HUDEP-2 (cell line): ENCODE measurements around the gene ERMARD.

Experiments
- DNase-seq, 76 experiments: peaks; one replicate each; lab custom pipeline; 2025; ENCODE audit not compliant: unreplicated experiment in 76 of 76; lab: John Stamatoyannopoulos, UW

ERMARD gene

DNA sequence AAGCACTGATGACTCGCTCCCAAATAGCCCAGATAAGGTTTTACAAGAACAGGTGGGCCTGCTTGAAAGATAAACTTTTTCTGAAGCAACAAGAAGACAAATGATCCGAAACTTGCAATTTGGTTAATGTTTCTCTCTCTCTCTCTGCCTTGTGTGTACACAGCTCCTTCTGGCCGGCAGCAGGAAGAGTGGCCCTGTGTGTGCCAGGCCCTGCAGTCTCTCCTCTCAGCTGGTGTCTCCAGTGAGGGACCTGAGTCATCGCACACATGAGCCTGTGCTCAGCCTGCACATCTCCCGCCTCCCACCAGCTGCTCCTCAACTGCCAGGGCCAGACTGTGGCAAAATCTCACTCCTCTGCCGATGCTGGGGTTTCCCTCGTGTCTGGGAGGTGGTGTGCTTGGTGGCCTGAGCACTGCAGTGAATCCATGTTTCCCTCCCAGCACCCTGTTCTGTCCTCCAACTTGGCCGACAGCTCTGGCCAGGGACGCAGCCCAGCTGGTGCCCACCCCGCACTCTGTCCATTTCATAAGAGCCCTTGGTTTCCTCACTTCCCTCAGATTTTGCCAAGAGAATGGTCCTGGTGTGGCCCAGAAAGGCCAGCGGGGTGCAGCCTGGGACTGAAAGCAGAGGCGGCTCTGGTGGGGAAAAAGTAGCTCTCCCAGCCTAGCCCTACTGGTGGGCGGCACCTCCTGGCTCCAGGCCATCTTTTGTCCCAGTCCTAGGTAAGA is 49.4 kb downstream of the ERMARD start:
- DNase-seq = no peak

DNA sequence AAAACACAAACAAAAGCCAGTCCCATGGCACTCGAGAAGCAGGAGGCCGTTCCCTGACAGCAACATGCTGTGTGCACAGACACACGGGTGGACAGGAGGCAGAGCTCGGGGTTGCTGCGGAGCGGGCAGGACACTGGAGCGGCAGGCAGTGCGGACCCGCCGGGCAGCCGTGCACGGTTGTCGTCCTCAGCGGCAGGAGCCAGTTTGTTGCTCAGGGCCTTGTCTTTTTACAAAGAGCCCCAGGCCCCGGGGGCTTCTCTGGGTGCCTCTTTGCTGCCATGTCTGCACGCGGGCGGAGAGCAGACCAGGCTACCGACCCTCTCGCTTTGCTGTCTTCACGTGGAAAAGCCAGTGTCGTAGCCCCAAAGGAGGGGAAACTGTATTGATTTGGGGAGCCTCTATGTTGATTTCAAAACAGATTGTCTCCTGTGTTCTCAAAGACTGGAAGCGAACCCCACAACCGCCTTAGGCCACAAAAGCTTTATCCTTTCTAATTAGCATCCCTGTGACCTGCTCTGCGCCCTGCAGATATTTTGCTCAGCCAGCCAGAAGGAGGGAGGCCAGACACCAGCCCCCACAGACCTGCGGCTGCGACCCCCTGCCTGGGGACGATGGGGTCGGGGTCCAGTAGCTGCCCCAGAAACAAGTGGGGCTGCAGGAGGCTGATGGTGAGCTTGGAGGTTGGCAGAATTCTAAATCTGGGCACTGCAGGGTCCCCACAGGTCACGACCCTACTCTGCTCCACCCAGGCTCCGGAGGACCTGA is 50.2 kb downstream of the ERMARD start:
- DNase-seq = no peak

DNA sequence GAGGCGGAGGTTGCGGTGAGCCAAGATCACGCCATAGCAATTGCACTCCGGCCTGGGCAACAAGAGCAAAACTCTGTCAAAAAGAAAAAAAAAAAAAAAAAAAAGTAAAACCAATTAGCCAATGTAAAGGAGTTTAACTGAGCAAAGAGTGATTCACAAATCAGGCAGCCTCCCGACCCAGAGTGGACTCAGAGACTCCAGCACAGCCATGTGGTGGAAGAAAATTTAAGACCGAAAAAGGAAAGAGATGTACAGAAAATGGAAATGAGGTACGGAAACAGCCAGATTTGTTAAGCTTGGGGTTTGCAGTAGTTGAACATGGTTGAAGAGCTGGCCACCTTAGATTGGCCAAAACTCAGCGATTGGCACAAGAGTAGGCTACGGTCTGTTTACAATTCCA is 51.4 kb downstream of the ERMARD start:
- DNase-seq = no peak

GRCh38 chr6:169803271-169803811 is 51.9 kb downstream of the ERMARD start:
- no peak for DNase-seq

- no peak for DNase-seq
Measured at GRCh38 chr6:169803816-169804340, 52.5 kb downstream of the ERMARD start.

GRCh38 chr6:169804427-169804826 is 53.0 kb downstream of the ERMARD start:
- no peak for DNase-seq

DNA sequence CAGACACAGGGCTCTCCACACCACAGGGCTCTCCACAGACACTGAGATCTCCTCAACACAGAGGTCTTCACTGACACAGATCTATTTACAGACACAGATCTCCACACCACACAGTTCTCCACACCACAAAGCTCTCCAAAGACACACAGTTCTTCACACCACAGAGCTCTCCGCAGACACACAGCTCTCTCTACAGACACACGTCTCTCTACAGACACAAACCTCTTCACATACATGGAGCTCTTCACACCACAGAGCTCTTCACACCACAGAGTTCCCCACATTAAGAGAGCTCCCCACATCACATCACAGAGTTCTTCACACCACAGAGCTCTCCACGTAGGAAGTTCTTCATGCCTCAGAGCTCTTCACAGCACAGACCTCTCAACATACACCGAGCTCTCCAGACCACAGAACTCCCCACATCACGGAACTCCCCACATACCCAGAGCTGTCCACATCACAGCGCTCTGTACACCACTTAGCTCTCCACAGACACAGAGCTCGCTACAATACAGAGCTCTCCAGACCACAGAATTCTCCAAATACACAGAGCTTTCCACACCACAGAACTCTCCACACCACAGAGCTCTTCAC is 53.9 kb downstream of the ERMARD start:
- DNase-seq = no peak

- DNase-seq = no peak
Measured at GRCh38 chr6:169806701-169807100, 55.3 kb downstream of the ERMARD start.

DNA sequence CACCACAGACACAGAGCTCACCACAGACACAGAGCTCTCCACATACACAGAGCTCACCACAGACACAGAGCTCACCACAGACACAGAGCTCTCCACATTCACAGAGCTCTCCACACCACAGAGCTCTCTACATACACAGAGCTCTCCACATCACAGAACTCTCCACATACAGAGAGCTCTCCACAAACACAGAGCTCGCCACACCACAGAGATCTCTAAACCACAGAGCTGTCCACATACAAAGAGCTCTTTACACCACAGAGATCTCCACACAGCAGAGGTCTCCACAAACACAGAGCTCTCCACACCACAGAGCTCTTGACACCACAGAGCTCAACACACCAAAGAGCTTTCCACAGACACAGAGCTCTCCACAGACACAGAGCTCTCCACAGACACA is 55.8 kb downstream of the ERMARD start:
- DNase-seq = no peak

- DNase-seq = no peak
Measured at GRCh38 chr6:169807699-169808607, 56.5 kb downstream of the ERMARD start.

GRCh38 chr6:169808608-169808967 is 57.2 kb downstream of the ERMARD start:
- no peak for DNase-seq

GRCh38 chr6:169809386-169809785 is 58.0 kb downstream of the ERMARD start:
- no peak for DNase-seq

DNA sequence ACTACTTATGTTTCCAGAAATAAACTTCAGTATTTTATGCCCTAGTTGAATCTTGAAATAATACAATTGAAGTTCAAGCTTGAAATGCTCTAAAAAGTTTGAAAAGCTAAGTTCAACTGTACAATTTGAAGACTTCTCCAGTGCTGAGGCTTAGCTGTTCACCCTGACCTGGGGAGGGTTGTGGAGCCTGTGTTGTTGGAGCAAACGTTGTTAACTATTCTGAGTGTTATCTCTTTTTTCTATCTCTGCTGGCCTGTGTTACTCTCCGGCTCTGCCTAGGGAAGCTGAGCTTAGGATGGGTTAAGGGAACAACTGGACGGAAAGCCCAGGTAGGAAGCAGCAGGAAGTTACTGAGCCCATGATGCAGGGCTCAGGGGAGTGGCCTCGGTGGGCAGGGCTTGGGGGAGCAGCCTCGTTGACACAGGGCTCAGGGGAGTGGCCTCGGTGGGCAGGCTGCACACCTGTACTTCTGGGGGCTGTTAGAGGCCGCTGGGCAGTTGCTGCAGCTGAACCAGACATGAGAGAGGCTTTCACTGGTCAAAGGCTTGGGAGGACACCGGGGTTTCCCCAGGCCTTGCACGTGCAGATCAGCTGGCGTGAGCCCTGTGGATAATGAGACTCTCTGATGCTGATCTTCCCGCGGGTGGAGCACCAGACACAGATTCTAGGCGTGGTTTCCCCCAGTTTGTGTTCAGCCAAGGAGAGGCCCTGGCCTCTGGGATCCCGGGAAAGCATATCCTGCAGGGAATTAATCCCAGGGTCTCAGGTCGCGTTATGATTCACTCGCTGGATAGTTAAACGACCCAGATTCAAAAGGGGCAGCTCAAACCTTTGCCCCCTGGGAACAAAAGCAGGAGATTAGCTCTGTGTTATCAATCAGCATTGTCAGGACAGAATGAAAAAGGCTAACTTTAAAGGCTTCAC is 58.9 kb downstream of the ERMARD start:
- no peak for DNase-seq

DNA sequence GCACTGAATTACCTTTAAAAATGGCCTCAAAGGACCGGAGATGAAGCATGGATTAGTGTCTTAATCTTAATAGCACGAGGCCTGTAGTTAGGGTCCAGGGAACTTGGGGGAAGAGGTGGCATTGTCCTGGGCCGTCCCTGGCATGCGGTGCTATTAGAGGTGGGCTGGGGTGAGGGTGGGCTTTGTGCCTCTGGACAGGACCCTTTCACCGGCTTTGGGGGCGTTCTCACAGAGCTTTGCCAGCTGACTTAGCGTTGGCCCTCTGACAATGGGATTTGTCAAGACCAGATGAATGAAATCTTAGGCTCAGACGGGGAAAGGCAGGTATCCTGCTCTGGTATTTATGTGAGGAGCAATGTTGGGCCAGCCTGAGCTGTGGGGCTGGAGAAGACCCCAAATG is 59.6 kb downstream of the ERMARD start:
- no peak for DNase-seq

- DNase-seq = no peak
Measured at GRCh38 chr6:169811521-169812256, 60.3 kb downstream of the ERMARD start.

DNA sequence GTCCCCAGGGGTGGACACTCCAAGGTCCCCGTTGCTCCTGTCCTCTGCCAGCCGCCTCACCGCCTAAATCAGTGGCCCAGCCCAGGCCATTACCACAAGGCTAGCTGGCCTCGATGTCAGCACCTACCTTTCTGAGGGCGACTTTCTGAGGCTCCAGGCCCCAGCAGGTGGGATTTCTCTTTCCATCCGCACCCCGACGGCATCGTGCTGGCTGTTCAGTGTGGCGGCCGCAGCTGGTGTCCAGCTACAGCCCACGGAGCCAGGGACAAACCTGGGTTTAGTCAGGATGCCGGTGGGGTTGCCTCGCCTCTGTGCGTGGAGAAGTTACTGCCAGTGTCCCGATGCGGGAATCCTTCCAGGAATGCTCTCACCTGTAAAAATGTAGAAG is 60.8 kb downstream of the ERMARD start:
- DNase-seq = no peak

GRCh38 chr6:169813969-169814368 is 62.5 kb downstream of the ERMARD start:
- DNase-seq = no peak

GRCh38 chr6:169816054-169816453 is 64.6 kb downstream of the ERMARD start:
- no peak for DNase-seq

DNA sequence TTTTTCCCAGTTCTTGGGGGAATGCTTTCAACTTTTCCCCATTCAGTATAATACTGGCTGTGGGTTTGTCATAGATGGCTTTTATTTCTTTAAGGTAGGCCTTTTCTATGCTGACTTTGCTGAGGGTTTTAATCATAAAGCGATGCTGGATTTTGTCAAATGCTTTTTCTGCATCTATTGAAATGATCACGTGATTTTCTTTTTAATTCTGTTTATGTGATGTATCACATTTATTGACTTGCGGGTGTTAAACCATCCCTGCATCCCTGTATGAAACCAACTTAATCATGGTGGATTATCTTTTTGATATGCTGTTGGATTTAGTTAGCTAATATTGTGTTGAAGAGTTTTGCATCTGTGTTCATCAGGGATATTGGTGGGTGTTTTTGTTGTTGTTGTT is 65.6 kb downstream of the ERMARD start:
- DNase-seq = no peak
